WTC11 (cell line): ENCODE results near the gene PDE1C. TPM values are rescaled to one million over a fixed set of nuclear protein-coding genes. Genes with fewer than 3 reads are reported as not detected.

Source experiments
- ATAC-seq: fragments of 200-7000 bp; cut with Tn5 transposase; 2 replicates; pipeline ENCODE4 v1.10.0; 2021; ENCODE audit warnings: mild to moderate bottlenecking, moderate library complexity
- CTCF ChIA-PET: fragments of 300-600 bp; sonication (Branson Sonifier 250); formaldehyde crosslinking; loops from one replicate; lab custom pipeline; 2021; ENCODE audit warnings: antibody characterized with exemption; lab: Charles Lee
- POLR2A ChIA-PET: fragments of 350-600 bp; sonication (Branson Sonifier 250); formaldehyde crosslinking; loops from one replicate; lab custom pipeline; 2021; ENCODE audit warnings: antibody characterized with exemption; lab: Charles Lee
- DNase-seq: peaks from one replicate; pipeline ENCODE4 v3.0.0; 2021; ENCODE audit warnings: low spot score
- H3K27ac Mint-ChIP-seq: 2 replicates; pipeline ENCODE4 v1.8.0; 2021; ENCODE audit warnings: mixed read lengths
- H3K27me3 Mint-ChIP-seq: 2 replicates; pipeline ENCODE4 v1.8.0; 2021; ENCODE audit warnings: low read depth, mild to moderate bottlenecking, moderate library complexity, mixed read lengths
- H3K36me3 Mint-ChIP-seq: 2 replicates; pipeline ENCODE4 v1.8.0; 2021; ENCODE audit warnings: mixed read lengths
- H3K4me1 Mint-ChIP-seq: 2 replicates; pipeline ENCODE4 v1.8.0; 2022; ENCODE audit warnings: mixed read lengths
- H3K4me3 Mint-ChIP-seq: 2 replicates; pipeline ENCODE4 v1.8.0; 2021; ENCODE audit warnings: mild to moderate bottlenecking, moderate library complexity, mixed read lengths
- H3K9me3 Mint-ChIP-seq: 2 replicates; pipeline ENCODE4 v1.8.0; 2021; ENCODE audit warnings: mixed read lengths
- ELF4 ChIP-seq: sonication (generic); formaldehyde crosslinking; IDR thresholded peaks from 2 replicates; pipeline ENCODE4 v1.8.1; 2022; ENCODE audit warnings: low read depth, mild to moderate bottlenecking, moderate library complexity, missing genetic modification reagents
- ESRRA ChIP-seq: sonication (generic); formaldehyde crosslinking; IDR thresholded peaks from 2 replicates; pipeline ENCODE4 v1.8.1; 2022; ENCODE audit warnings: mild to moderate bottlenecking, missing genetic modification reagents, borderline replicate concordance
- RELA ChIP-seq: sonication (generic); formaldehyde crosslinking; IDR thresholded peaks from 2 replicates; pipeline ENCODE4 v1.8.1; 2022; ENCODE audit warnings: missing genetic modification reagents, mild to moderate bottlenecking, borderline replicate concordance
- SMAD4 ChIP-seq: sonication (generic); formaldehyde crosslinking; IDR thresholded peaks from 2 replicates; pipeline ENCODE4 v1.8.0; 2022; ENCODE audit warnings: mild to moderate bottlenecking, missing genetic modification reagents
- SOX15 ChIP-seq: fragments of 250-450 bp; sonication (Bioruptor Pico); IDR thresholded peaks from 2 replicates; pipeline ENCODE4 v1.9.0; 2021; ENCODE audit warnings: mild to moderate bottlenecking
- TEAD1 ChIP-seq: sonication (generic); formaldehyde crosslinking; IDR thresholded peaks from 2 replicates; pipeline ENCODE4 v1.8.0; 2022; ENCODE audit warnings: mild to moderate bottlenecking, missing genetic modification reagents
- ZNF138 ChIP-seq: sonication (generic); formaldehyde crosslinking; conservative IDR thresholded peaks from 2 replicates; pipeline ENCODE4 v1.8.1; 2022; ENCODE audit warnings: mild to moderate bottlenecking, moderate library complexity, missing genetic modification reagents
- ZNF232 ChIP-seq: sonication (generic); formaldehyde crosslinking; IDR thresholded peaks from 2 replicates; pipeline ENCODE4 v1.8.0; 2022; ENCODE audit warnings: mild to moderate bottlenecking, missing genetic modification reagents
- ZNF317 ChIP-seq: sonication (generic); formaldehyde crosslinking; IDR thresholded peaks from 2 replicates; pipeline ENCODE4 v1.8.1; 2023; ENCODE audit warnings: low read depth, mild to moderate bottlenecking, moderate library complexity, missing genetic modification reagents, borderline replicate concordance
- total RNA-seq: library from RNA; stranded (reverse); gene quantifications from 3 replicates; pipeline ENCODE4 v1.2.3, GENCODE V29; 2021
- TF ChIP-seq, protein P1 (sequence below): fragments of 250-450 bp; sonication (Bioruptor Pico); IDR thresholded peaks from 2 replicates; pipeline ENCODE4 v1.9.0; 2021; ENCODE audit warnings: mild to moderate bottlenecking
- TF ChIP-seq, protein P2 (sequence below): sonication (generic); formaldehyde crosslinking; IDR thresholded peaks from 2 replicates; pipeline ENCODE4 v1.8.1; 2022; ENCODE audit warnings: low read depth, missing genetic modification reagents, borderline replicate concordance
- TF ChIP-seq, protein P3 (sequence below): fragments of 250-450 bp; sonication (Bioruptor Pico); IDR thresholded peaks from 2 replicates; pipeline ENCODE4 v1.9.0; 2021; ENCODE audit warnings: moderate library complexity, mild to moderate bottlenecking, inconsistent platforms, borderline replicate concordance
- TF ChIP-seq, protein P4 (sequence below): sonication (generic); formaldehyde crosslinking; IDR thresholded peaks from 2 replicates; pipeline ENCODE4 v1.8.1; 2023; ENCODE audit warnings: mild to moderate bottlenecking, missing genetic modification reagents, moderate library complexity
- TF ChIP-seq, protein P5 (sequence below): sonication (generic); formaldehyde crosslinking; IDR thresholded peaks from 2 replicates; pipeline ENCODE4 v1.8.0; 2022; ENCODE audit warnings: missing genetic modification reagents

The PDE1C gene
- total RNA-seq, 1 experiment from 2014 or later, result 0.55 TPM

DNA sequence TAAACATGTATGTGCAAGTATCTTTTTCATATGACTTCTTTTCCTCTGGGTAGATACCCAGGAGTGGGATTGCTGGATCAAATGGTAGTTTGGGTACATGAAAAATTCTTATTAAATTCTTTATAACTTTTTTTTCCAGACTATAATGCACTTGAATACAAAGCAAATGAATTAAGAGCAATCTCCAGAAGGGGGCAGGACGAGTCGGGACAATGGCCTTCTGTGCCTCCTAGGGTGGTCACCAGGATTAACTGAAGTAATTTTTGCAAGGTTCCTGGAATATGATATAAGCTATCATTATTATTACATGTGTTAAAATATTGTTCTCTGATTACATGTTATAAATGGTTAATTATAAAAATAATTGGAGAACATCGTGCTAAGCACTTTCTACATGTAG lies 256.0 kb downstream of the PDE1C start (continued):
- TF ChIP-seq, protein P1, sequence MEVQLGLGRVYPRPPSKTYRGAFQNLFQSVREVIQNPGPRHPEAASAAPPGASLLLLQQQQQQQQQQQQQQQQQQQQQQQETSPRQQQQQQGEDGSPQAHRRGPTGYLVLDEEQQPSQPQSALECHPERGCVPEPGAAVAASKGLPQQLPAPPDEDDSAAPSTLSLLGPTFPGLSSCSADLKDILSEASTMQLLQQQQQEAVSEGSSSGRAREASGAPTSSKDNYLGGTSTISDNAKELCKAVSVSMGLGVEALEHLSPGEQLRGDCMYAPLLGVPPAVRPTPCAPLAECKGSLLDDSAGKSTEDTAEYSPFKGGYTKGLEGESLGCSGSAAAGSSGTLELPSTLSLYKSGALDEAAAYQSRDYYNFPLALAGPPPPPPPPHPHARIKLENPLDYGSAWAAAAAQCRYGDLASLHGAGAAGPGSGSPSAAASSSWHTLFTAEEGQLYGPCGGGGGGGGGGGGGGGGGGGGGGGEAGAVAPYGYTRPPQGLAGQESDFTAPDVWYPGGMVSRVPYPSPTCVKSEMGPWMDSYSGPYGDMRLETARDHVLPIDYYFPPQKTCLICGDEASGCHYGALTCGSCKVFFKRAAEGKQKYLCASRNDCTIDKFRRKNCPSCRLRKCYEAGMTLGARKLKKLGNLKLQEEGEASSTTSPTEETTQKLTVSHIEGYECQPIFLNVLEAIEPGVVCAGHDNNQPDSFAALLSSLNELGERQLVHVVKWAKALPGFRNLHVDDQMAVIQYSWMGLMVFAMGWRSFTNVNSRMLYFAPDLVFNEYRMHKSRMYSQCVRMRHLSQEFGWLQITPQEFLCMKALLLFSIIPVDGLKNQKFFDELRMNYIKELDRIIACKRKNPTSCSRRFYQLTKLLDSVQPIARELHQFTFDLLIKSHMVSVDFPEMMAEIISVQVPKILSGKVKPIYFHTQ (CRISPR knock-in tag), result no peak
- TF ChIP-seq, protein P2, sequence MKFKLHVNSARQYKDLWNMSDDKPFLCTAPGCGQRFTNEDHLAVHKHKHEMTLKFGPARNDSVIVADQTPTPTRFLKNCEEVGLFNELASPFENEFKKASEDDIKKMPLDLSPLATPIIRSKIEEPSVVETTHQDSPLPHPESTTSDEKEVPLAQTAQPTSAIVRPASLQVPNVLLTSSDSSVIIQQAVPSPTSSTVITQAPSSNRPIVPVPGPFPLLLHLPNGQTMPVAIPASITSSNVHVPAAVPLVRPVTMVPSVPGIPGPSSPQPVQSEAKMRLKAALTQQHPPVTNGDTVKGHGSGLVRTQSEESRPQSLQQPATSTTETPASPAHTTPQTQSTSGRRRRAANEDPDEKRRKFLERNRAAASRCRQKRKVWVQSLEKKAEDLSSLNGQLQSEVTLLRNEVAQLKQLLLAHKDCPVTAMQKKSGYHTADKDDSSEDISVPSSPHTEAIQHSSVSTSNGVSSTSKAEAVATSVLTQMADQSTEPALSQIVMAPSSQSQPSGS (CRISPR knock-in tag), result no peak
- TF ChIP-seq ZNF317 (CRISPR knock-in tag), result no peak
- TF ChIP-seq, all 79 proteins: peak for 0

DNA sequence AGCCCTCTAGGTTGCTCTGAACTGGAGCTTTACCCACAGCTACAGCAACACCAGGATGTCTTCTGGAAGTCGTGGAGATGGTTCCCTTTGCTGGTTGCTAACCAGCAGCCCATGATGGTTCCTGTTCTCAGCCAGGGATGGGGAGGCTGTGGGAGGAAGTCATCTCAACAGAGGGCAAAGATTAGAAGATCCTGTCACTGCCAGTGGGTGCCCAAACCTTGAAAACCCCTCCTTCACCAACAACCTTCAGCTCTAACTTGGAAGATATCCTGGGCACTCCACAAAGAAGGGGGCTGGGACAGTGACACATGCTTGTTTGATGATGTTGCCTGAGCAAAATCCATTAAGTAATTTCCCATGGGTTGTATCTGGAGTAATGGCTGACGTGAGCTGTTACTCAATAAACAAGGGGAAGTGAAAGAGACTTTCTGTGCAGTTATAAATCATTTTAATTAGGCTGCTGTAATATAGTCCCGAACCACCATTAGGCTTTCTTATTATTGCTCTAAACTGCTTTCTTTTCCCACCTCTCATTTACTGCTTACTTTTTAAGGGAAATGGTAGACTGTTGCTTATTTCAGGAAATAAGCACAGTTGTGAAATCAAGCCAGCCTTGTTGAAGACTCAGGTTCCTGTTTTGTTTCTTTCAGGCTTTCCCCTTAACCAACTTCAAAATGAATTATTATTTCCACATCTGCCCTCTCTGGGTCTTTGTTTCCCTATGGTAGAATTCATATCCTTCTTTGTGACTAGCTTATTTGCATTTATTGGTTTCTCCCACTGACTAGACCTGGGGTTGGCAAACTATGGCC lies 258.4 kb downstream of the PDE1C start:
- ATAC-seq, result no peak
- TF ChIP-seq, protein P3, sequence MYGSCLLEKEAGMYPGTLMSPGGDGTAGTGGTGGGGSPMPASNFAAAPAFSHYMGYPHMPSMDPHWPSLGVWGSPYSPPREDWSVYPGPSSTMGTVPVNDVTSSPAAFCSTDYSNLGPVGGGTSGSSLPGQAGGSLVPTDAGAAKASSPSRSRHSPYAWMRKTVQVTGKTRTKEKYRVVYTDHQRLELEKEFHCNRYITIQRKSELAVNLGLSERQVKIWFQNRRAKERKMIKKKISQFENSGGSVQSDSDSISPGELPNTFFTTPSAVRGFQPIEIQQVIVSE (CRISPR knock-in tag), result no peak

DNA sequence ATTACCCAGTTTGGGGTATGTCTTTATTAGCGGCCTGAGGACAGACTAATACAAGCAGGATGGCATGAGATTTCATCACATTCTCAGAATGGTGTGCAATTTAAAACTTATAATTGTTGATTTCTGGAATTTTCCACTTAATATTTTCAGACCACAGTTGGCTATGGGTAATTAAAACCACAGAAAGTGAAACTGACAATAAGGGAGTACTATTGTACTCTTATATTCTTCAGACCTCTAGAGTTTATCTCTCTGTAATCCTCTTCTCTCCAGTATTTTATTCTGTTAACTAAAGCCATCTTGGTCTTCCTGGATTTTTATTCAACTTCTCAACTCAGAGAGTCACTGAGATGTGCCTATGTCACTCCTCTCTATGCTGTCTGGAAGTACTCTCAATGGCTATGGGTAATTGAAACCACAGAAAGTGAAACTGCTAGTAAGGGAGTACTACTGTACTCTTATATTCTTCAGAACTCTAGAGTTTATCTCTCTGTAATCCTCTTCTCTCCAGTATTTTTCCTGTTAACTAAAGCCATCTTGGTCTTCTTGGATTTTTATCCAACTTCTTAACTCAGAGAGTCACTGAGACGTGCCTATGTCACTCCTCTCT lies 264.9 kb downstream of the PDE1C start:
- POLR2A ChIA-PET, result no interaction called here
- DNase-seq, result no peak
- H3K4me1 Mint-ChIP-seq, result no peaks in the 10 kb centered on the region
- no peaks in the 10 kb centered on the region for H3K36me3 Mint-ChIP-seq
- TF ChIP-seq, protein P4, sequence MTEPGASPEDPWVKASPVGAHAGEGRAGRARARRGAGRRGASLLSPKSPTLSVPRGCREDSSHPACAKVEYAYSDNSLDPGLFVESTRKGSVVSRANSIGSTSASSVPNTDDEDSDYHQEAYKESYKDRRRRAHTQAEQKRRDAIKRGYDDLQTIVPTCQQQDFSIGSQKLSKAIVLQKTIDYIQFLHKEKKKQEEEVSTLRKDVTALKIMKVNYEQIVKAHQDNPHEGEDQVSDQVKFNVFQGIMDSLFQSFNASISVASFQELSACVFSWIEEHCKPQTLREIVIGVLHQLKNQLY (CRISPR knock-in tag), result no peak
- TF ChIP-seq SMAD4 (no peak), TEAD1 (CRISPR knock-in tag) (no peak), RELA (CRISPR knock-in tag) (no peak), ELF4 (CRISPR knock-in tag) (no peak), ZNF138 (no peak), ESRRA (CRISPR knock-in tag) (no peak), ZNF232 (CRISPR knock-in tag) (no peak), SOX15 (CRISPR knock-in tag) (no peak)
- TF ChIP-seq, protein P2 (CRISPR knock-in tag), result no peak
- TF ChIP-seq, protein P5, sequence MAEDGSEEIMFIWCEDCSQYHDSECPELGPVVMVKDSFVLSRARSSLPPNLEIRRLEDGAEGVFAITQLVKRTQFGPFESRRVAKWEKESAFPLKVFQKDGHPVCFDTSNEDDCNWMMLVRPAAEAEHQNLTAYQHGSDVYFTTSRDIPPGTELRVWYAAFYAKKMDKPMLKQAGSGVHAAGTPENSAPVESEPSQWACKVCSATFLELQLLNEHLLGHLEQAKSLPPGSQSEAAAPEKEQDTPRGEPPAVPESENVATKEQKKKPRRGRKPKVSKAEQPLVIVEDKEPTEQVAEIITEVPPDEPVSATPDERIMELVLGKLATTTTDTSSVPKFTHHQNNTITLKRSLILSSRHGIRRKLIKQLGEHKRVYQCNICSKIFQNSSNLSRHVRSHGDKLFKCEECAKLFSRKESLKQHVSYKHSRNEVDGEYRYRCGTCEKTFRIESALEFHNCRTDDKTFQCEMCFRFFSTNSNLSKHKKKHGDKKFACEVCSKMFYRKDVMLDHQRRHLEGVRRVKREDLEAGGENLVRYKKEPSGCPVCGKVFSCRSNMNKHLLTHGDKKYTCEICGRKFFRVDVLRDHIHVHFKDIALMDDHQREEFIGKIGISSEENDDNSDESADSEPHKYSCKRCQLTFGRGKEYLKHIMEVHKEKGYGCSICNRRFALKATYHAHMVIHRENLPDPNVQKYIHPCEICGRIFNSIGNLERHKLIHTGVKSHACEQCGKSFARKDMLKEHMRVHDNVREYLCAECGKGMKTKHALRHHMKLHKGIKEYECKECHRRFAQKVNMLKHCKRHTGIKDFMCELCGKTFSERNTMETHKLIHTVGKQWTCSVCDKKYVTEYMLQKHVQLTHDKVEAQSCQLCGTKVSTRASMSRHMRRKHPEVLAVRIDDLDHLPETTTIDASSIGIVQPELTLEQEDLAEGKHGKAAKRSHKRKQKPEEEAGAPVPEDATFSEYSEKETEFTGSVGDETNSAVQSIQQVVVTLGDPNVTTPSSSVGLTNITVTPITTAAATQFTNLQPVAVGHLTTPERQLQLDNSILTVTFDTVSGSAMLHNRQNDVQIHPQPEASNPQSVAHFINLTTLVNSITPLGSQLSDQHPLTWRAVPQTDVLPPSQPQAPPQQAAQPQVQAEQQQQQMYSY (CRISPR knock-in tag), result no peak
- no peak overlapping the region for H3K4me3 Mint-ChIP-seq
- peaks cover 34% of the 10 kb centered on the region for H3K27me3 Mint-ChIP-seq
- ATAC-seq, result no peak
- CTCF ChIA-PET, result no interaction called here
- no peak overlapping the region for H3K27ac Mint-ChIP-seq
- H3K9me3 Mint-ChIP-seq, result no peaks in the 10 kb centered on the region

More for the DNA sequence above, 258.4 kb downstream of the PDE1C start:
- Mint-ChIP-seq H3K27ac (no peak overlapping the region), H3K9me3 (no peaks in the 10 kb centered on the region), H3K4me3 (no peak overlapping the region), H3K36me3 (no peaks in the 10 kb centered on the region), H3K4me1 (no peaks in the 10 kb centered on the region), H3K27me3 (peaks cover 23% of the 10 kb centered on the region)
- ChIA-PET CTCF (interaction anchor here (0.5 to 1.3 kb wide), 2 partner anchors 352 to 481 kb away, joined by 3 to 4 read pairs; no protein-coding TSS in a partner anchor), POLR2A (no interaction called here)
- no peak for DNase-seq
